Vein endothelial cell (primary cell): ENCODE measurements around the gene SUZ12. TPM values are rescaled to one million over a fixed set of nuclear protein-coding genes. Genes with fewer than 3 reads are reported as not detected.

Source experiments
- small RNA-seq: library from RNA; depleted of rRNA; stranded (forward); fragments of <200 nt; gene quantifications from one replicate; pipeline ENCODE3, GENCODE V24; 2012
- total RNA-seq: library from RNA; depleted of rRNA; stranded (reverse); fragments of >200 nt; gene quantifications from 2 replicates; pipeline ENCODE4 v1.2.3, GENCODE V29; 2012

The SUZ12 gene
- 20.9 and 31.3 TPM in 2 replicates for total RNA-seq

GRCh38 chr17:31936615-31937609 is at the start of gene SUZ12:
TSS of gene SUZ12 (plus strand) at chr17:31937007. CDS start at chr17:31937247, 240 bp downstream.

GRCh38 chr17:32006957-32007462 is 70.2 kb downstream of the SUZ12 start, which contains the start of gene LRRC37B:
TSS of gene LRRC37B (plus strand) at chr17:32007383. CDS start at chr17:32021393, 14,010 bp downstream.

Small RNA genes within 50 kb of the gene (small RNA-seq; reads per million reads assigned to genes)
- gene AC090616.4 (not detected), gene RNA5SP437 (not detected)

Other genes with a start within 250 kb of the SUZ12 start
- 39.5 and 52.8 TPM in 2 replicates for gene COPRS, start 77.8 kb upstream of the SUZ12 start, total RNA-seq
- gene UTP6, start 35.3 kb upstream of the SUZ12 start, total RNA-seq = 26.1 and 41.5 TPM in 2 replicates
- gene LRRC37B, start 70.4 kb downstream of the SUZ12 start, total RNA-seq = 11.1 and 14.6 TPM in 2 replicates
- 34.9 and 40.5 TPM in 2 replicates for gene RHOT1, start 205.5 kb downstream of the SUZ12 start, total RNA-seq